IPS-18a (cell line): ENCODE results near the gene TESPA1.

Source experiments
- H3K27ac ChIP-seq: one replicate; pipeline ENCODE4 v1.5.1; 2013; ENCODE audit warnings: low read length
- H3K27me3 ChIP-seq: one replicate; pipeline ENCODE4 v1.6.1; 2013; ENCODE audit warnings: mild to moderate bottlenecking, low read length; ENCODE audit not compliant: control insufficient read depth, insufficient read depth
- H3K36me3 ChIP-seq: one replicate; pipeline ENCODE4 v1.6.1; 2013; ENCODE audit warnings: low read depth, low read length; ENCODE audit not compliant: control insufficient read depth
- H3K4me1 ChIP-seq: one replicate; pipeline ENCODE4 v1.6.1; 2013; ENCODE audit warnings: low read depth, low read length; ENCODE audit not compliant: control insufficient read depth
- H3K4me3 ChIP-seq: one replicate; pipeline ENCODE4 v1.5.1; 2013; ENCODE audit warnings: low read length
- H3K9ac ChIP-seq: one replicate; pipeline ENCODE4 v1.6.1; 2013; ENCODE audit warnings: mild to moderate bottlenecking, low read length, moderate library complexity
- H3K9me3 ChIP-seq: one replicate; pipeline ENCODE4 v1.6.1; 2013; ENCODE audit warnings: low read depth, low read length; ENCODE audit not compliant: control insufficient read depth

The TESPA1 gene

GRCh38 chr12:54940727-54941315, 43.7 kb downstream of the TESPA1 start:
- H3K27ac ChIP-seq = no peak overlapping the region
- no peaks in the 10 kb centered on the region for H3K9me3 ChIP-seq
- H3K27me3 ChIP-seq = no peaks in the 10 kb centered on the region
- H3K36me3 ChIP-seq = no peaks in the 10 kb centered on the region
- H3K4me3 ChIP-seq = no peak overlapping the region
- peaks cover 4% of the 10 kb centered on the region for H3K4me1 ChIP-seq
- no peak overlapping the region for H3K9ac ChIP-seq

- H3K27me3 ChIP-seq = no peaks in the 10 kb centered on the region
- no peak overlapping the region for H3K27ac ChIP-seq
Observed at GRCh38 chr12:54937929-54938328, 46.6 kb downstream of the TESPA1 start.

GRCh38 chr12:54937376-54937775, 47.2 kb downstream of the TESPA1 start:
- H3K4me3 ChIP-seq = no peak overlapping the region
- H3K4me1 ChIP-seq = peaks cover 4% of the 10 kb centered on the region
- H3K36me3 ChIP-seq = no peaks in the 10 kb centered on the region
- H3K9me3 ChIP-seq = no peaks in the 10 kb centered on the region
- H3K27me3 ChIP-seq = no peaks in the 10 kb centered on the region
- H3K9ac ChIP-seq = no peak overlapping the region
- H3K27ac ChIP-seq = no peak overlapping the region

More at GRCh38 chr12:54937929-54938328, 46.6 kb downstream of the TESPA1 start:
- Histone ChIP-seq H3K36me3 (no peaks in the 10 kb centered on the region), H3K4me1 (peaks cover 4% of the 10 kb centered on the region), H3K4me3 (no peak overlapping the region), H3K9ac (no peak overlapping the region), H3K9me3 (no peaks in the 10 kb centered on the region)

- Histone ChIP-seq H3K27ac (no peak overlapping the region), H3K9me3 (no peaks in the 10 kb centered on the region), H3K36me3 (no peaks in the 10 kb centered on the region), H3K4me3 (no peak overlapping the region), H3K27me3 (no peaks in the 10 kb centered on the region), H3K4me1 (no peaks in the 10 kb centered on the region), H3K9ac (no peak overlapping the region)
Observed at GRCh38 chr12:54936736-54937135, 47.8 kb downstream of the TESPA1 start.

- H3K4me3 ChIP-seq = no peak overlapping the region
- no peaks in the 10 kb centered on the region for H3K27me3 ChIP-seq
- no peaks in the 10 kb centered on the region for H3K4me1 ChIP-seq
- H3K27ac ChIP-seq = no peak overlapping the region
- no peaks in the 10 kb centered on the region for H3K36me3 ChIP-seq
- H3K9me3 ChIP-seq = no peaks in the 10 kb centered on the region
- H3K9ac ChIP-seq = no peak overlapping the region
Observed at GRCh38 chr12:54935235-54935951, 49.2 kb downstream of the TESPA1 start.

GRCh38 chr12:54934419-54934818, 50.1 kb downstream of the TESPA1 start:
- no peak overlapping the region for H3K9ac ChIP-seq
- H3K4me3 ChIP-seq = no peak overlapping the region
- H3K27ac ChIP-seq = no peak overlapping the region
- H3K4me1 ChIP-seq = no peaks in the 10 kb centered on the region
- no peaks in the 10 kb centered on the region for H3K27me3 ChIP-seq
- peaks cover 2% of the 10 kb centered on the region for H3K9me3 ChIP-seq
- H3K36me3 ChIP-seq = no peaks in the 10 kb centered on the region

- Histone ChIP-seq H3K27ac (no peak overlapping the region), H3K4me1 (no peaks in the 10 kb centered on the region), H3K9ac (no peak overlapping the region), H3K36me3 (no peaks in the 10 kb centered on the region), H3K9me3 (peaks cover 2% of the 10 kb centered on the region), H3K4me3 (no peak overlapping the region), H3K27me3 (no peaks in the 10 kb centered on the region)
Observed at GRCh38 chr12:54933376-54933775, 51.2 kb downstream of the TESPA1 start.

GRCh38 chr12:54932691-54933090, 51.9 kb downstream of the TESPA1 start:
- H3K27ac ChIP-seq = no peak overlapping the region
- H3K4me1 ChIP-seq = no peaks in the 10 kb centered on the region
- H3K9me3 ChIP-seq = peaks cover 2% of the 10 kb centered on the region
- no peaks in the 10 kb centered on the region for H3K27me3 ChIP-seq
- H3K36me3 ChIP-seq = no peaks in the 10 kb centered on the region
- H3K4me3 ChIP-seq = no peak overlapping the region
- no peak overlapping the region for H3K9ac ChIP-seq

- Histone ChIP-seq H3K4me3 (no peak overlapping the region), H3K9me3 (peaks cover 2% of the 10 kb centered on the region), H3K27ac (no peak overlapping the region), H3K4me1 (no peaks in the 10 kb centered on the region), H3K27me3 (no peaks in the 10 kb centered on the region), H3K9ac (no peak overlapping the region), H3K36me3 (no peaks in the 10 kb centered on the region)
Observed at GRCh38 chr12:54932038-54932437, 52.5 kb downstream of the TESPA1 start.

GRCh38 chr12:54929998-54930397, 54.6 kb downstream of the TESPA1 start:
- no peaks in the 10 kb centered on the region for H3K36me3 ChIP-seq
- H3K27me3 ChIP-seq = no peaks in the 10 kb centered on the region
- H3K9me3 ChIP-seq = peaks cover 2% of the 10 kb centered on the region
- H3K9ac ChIP-seq = no peak overlapping the region
- H3K4me3 ChIP-seq = no peak overlapping the region
- no peak overlapping the region for H3K27ac ChIP-seq
- H3K4me1 ChIP-seq = peaks cover 5% of the 10 kb centered on the region

GRCh38 chr12:54926246-54926645, 58.3 kb downstream of the TESPA1 start:
- H3K9me3 ChIP-seq = peaks cover 2% of the 10 kb centered on the region
- H3K27me3 ChIP-seq = no peaks in the 10 kb centered on the region
- H3K36me3 ChIP-seq = no peaks in the 10 kb centered on the region
- no peak overlapping the region for H3K9ac ChIP-seq
- H3K4me1 ChIP-seq = peaks cover 5% of the 10 kb centered on the region
- no peak overlapping the region for H3K4me3 ChIP-seq
- H3K27ac ChIP-seq = no peak overlapping the region
